GM19099 (cell line): ENCODE measurements around the gene NMNAT2.

Experiments
- POLR2A ChIP-seq: IDR thresholded peaks from 3 replicates; pipeline ENCODE4 v1.6.1; 2011; ENCODE audit warnings: low read depth; ENCODE audit not compliant: insufficient read length; ENCODE audit errors: extremely low read depth

NMNAT2 gene

DNA sequence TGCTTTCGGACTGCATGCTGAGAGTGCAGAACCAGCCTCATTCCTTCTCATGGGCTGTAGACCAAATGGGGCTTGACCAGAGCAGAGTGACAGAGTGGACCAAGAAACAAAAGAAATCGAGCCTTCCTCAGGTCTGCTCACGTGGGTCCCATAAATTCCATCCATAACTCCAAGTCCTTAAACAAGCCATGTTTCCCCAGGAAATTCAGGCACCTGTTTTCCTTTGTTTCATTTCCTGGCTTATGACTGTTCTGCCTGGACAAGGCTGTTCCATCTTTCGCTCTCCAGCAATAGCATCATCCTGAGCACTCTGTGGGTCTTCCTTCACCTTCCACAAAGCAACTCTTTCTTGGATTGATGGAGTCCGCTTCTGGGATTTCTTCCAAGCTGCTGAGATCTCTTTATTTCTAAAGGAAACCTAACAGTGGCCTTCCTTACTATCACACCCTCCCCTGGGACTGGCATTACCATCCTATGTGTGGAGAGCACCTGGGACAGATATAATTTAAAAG, 168.2 kb downstream of the NMNAT2 start:
- no peak for TF ChIP-seq POLR2A

DNA sequence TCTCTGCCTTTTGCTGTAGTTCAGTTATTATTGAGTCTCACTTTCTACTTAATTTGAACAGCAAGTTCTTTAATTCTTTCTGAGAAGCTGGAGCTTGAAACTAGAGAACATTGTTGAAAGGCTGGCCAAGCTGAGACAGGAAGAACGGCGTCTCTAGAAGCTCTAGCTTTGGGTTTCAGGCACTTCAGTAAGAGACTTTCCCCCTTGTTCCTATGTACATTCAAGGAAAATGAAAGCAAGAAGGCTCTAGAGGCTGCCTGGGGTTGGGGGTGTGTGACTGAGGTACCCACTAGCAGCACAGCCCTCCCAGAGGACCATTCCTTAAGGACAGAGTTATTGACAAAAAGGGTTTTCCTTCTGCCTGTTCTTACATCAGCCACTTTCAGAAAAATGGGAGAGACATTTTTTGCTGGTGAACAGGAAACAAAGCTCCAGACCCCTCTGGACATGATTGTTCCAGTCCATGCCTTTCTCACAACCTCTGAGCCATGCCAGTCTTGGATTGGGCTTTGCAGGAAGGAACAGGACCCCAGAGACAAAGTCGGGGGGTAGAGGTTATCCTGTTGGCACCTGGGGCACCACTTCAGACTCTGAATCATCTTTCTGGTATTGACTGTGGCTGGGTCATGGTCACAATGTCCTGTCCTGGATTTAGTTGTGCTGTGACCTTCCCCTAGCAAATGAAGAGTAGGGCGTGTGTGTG, 169.0 kb downstream of the NMNAT2 start:
- TF ChIP-seq POLR2A, result no peak

DNA sequence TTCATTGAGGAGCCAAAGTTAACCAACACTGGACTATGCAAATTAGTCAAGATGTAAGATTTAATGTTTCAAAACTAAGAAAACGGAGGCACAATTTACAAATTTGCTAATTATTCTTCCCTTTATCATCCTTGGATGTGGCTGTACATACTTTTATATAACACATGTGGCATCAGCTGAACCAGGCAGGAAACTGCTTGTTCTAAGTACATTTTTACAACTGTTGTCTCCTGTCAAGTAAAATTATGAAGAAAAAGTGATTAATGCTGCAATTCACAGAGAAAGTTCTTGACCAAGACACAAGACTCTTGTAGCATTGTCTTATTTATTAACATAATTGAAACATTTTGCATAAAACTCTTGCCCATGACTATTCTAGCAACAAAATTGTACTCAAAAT, 170.2 kb downstream of the NMNAT2 start:
- no peak for TF ChIP-seq POLR2A

DNA sequence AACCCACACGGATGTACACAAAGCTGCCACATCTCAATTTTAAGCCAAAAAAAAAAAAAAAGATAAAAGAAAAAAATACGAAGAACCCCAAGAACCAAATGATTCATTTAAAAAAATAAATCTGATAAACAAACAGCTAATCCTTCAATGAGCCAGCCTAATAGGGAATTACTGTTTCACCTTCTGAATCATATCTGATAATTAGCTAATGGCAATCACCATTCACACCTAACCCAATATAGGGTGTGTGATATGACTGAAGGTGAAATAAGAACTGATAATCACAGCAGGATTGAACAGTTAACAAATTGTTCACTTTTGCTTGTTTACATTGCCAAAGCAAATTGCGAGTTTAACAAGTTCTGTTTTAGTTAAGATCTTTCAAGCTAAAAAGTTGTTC, 170.7 kb downstream of the NMNAT2 start:
- no peak for TF ChIP-seq POLR2A

DNA sequence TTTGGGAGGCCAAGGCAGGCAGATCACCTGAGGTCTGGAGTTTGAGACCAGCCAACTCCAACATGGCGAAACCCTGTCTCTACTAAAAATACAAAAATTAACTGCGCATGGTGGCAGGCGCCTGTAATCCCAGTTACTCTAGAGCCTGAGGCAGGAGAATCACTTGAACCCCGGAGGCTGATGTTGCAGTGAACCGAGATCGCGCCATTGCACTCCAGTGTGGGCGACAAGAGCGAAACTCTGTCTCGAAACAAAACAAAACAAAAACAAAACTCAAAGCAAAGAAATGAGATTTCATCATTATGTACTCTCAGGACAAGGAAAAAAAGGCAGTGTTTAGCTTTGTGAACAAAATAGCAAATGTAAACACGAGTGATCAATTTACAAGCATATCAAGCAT, 171.1 kb downstream of the NMNAT2 start:
- no peak for TF ChIP-seq POLR2A

DNA sequence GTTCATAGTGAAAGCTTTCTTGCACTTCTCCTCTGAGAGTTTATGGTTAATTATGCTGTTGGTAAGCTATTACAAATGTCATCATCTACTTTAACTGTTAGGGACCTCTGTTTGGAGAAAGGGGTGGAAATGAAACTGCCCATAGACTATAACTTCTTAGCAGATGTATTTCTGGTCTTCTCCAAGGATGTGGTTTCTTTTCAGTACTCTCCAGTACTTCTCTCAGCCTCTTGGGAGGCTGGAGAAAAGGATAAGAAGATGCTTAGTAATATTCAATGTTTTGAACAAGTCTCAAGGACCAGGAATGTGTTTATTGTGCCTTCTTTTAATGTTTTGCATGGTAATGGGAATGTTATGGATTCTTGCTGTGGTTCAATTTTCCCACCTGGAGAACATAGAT, 171.7 kb downstream of the NMNAT2 start:
- TF ChIP-seq POLR2A, result no peak

DNA sequence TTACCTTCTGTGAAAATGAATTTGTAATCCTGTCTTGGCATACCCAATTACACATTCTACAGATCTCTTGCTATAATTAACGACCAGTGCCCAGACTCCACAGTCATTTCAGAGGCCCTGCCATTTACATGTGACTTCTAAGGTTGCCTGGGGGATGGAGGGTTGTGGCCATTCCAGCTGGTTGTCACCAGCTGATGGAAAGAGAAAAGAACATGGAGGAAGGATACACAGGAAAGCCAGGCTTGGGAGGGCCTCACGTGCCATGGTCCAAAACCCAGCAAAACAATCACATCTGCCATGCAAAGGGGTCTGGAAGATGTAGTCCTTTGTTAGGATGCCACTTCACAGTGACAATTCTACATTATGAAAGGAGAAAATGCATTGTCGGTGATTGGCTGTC, 172.8 kb downstream of the NMNAT2 start:
- no peak for TF ChIP-seq POLR2A

DNA sequence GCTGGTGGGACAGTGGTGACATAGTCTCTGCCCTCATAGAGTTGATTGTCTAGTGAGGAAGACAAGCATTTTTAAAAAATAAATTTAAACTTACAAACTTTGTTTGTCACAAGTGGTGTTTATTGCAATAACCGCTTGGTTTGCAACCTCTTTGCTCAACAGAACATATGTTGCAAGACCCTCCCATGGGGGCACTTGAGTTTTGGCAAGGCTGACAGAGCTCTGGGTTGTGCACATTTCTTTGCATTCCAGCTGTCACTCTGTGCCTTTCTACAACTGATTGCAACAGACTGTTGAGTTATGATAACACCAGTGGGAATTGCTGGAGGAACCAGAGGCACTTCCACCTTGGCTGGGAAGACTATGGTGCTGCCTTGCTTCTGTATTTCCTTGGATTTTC, 173.7 kb downstream of the NMNAT2 start:
- no peak for TF ChIP-seq POLR2A

DNA sequence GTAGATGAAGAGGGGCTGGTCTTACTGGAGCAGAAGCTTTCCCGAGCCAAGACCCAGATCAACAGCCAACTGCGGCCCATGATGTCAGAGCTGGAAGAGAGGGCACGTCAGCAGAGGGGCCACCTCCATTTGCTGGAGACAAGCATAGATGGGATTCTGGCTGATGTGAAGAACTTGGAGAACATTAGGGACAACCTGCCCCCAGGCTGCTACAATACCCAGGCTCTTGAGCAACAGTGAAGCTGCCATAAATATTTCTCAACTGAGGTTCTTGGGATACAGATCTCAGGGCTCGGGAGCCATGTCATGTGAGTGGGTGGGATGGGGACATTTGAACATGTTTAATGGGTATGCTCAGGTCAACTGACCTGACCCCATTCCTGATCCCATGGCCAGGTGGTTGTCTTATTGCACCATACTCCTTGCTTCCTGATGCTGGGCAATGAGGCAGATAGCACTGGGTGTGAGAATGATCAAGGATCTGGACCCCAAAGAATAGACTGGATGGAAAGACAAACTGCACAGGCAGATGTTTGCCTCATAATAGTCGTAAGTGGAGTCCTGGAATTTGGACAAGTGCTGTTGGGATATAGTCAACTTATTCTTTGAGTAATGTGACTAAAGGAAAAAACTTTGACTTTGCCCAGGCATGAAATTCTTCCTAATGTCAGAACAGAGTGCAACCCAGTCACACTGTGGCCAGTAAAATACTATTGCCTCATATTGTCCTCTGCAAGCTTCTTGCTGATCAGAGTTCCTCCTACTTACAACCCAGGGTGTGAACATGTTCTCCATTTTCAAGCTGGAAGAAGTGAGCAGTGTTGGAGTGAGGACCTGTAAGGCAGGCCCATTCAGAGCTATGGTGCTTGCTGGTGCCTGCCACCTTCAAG, 174.8 kb downstream of the NMNAT2 start:
- TF ChIP-seq POLR2A, result no peak

DNA sequence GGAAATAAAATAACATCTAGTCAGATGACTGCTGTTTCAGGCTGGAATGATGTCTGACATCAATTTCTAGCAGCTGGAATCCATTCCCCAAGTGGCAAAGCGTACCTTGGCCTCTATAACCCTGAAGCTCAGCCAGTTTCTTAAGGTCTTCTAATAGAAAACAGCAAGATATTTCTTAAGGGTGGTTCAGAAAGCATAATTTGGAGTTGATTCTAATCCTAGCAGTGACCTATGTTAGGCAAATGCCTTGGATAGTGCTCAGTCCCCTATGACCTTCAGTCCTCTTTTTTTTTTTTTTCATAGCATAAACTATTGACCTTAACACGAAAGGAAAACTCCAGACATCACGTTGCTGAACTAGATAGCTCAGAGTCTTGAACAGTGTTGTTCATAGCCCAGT, 175.6 kb downstream of the NMNAT2 start:
- no peak for TF ChIP-seq POLR2A

DNA sequence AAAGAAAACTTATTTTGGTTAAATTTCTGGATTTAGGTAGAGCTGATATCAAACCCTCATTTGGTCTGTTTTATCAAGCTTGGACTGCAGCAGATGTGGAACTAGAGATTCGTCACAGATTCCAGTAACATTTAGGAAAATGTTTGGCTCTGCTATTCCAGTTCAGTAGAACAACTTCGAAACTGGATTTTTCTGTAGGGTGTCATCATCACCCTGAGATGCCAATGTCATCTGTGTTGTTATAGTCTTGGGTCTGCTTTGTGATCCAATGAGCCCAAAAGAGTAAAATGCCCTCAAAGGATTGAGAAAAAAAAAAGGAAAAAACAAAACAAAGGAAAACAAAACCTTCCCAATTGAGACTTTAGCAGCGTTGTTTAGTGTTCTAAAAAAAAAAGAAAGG, 176.7 kb downstream of the NMNAT2 start:
- TF ChIP-seq POLR2A, result no peak

DNA sequence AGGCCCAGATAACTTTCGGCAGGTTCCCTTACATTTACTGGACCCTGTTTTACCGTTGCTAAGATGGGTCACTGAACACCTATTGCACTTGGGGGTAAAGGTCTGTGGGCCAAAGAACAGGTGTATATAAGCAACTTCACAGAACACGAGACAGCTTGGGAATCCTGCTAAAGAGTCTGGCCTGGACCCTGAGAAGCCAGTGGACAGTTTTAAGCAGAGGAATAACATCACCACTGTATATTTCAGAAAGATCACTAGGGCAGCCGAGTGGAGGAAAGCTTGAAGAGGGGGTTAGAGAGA, 177.7 kb downstream of the NMNAT2 start:
- TF ChIP-seq POLR2A, result no peak

DNA sequence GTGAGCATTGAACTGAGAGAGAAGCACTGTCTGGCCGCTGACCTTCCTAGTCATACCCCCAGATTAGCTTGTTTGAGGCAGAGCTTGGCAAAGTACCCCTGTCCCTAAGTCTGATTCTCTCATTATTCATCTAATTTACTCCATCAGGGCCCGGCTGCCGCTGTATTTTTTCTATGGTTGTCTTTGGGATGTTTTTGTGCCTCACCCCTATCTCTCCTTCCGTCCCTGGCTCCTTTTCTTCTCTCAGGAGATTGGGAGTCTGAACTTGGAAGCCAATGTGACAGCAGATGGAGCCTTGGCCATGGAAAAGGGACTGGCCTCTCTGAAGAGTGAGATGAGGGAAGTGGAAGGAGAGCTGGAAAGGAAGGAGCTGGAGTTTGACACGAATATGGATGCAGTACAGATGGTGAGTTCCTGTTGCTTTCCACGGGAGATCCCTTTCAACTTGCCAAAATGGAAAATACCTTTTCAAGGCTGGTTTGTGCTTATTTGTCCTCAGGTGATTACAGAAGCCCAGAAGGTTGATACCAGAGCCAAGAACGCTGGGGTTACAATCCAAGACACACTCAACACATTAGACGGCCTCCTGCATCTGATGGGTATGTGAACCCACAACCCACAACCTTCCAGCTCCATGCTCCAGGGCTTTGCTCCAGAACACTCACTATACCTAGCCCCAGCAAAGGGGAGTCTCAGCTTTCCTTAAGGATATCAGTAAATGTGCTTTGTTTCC, 178.2 kb downstream of the NMNAT2 start:
- TF ChIP-seq POLR2A, result no peak

DNA sequence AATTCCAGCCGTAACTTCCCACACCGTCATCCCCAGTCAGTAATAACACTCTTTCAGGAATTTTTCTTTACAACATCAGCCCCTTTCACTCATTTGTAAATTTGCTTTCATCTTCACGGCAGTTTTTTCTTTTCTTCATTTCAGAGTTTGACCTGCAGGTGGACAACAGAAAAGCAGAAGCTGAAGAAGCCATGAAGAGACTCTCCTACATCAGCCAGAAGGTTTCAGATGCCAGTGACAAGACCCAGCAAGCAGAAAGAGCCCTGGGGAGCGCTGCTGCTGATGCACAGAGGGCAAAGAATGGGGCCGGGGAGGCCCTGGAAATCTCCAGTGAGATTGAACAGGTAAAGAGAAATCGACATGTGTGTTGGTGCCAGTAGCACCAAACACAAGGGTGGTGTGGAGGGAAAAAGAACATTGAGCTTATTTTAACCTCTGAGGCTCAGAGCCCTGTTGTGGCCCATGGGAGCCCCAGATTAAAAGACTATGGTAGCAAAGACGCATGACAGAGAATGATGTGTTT, 178.9 kb downstream of the NMNAT2 start:
- no peak for TF ChIP-seq POLR2A

DNA sequence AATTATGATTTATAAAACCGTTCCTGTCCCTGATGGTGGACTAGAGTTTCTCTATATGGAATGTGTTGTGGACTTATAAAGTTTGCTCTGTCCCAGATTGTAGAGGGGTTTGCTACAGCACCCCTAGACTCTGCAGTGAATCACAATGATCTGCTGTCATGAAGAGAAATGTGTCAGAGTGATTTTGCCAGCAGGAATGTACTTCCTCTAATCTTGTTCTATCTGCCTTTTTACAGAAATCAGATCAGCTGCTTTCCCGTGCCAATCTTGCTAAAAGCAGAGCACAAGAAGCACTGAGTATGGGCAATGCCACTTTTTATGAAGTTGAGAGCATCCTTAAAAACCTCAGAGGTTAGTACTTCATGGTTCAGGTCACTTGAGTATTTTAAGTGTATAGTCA, 180.1 kb downstream of the NMNAT2 start:
- TF ChIP-seq POLR2A, result no peak

DNA sequence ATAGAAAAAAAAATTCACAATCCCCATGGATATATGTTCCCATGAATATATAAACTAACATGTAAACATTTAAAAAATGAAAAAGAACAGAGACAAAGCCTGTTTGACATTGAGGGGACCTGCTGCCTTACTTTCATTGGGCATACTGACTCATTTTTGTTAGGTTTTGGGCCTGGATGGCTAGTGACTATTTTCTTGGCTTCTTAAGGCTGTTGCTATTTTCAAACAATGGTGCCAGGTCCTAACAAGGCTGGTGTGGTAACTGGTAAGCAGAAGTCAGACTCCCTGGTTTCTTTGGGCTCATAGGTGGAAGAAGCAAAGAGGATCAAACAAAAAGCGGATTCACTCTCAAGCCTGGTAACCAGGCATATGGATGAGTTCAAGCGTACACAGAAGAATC, 181.1 kb downstream of the NMNAT2 start:
- no peak for TF ChIP-seq POLR2A

DNA sequence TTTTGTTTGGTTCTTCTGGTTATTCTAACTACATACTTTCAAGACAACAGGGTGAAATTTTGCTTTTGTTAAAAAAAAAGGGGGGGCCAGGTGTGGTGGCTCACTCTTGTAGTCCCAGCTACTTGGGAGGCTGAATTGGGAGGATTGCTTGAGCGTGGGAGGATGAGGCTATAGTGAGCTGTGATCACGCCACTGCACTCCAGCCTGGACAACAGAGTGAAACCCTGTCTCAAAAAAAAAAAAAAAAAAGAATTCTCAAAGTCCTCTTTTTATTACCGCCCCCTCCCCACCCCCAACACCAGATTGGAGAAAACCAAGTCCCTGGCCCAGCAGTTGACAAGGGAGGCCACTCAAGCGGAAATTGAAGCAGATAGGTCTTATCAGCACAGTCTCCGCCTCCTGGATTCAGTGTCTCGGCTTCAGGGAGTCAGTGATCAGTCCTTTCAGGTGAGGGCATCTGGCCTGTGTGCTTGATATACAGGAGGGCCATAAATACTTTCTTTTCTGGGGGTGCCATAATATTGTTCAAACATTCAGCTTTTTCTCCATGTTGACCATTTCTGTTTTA, 181.9 kb downstream of the NMNAT2 start:
- no peak for TF ChIP-seq POLR2A
